ENCODE measurements around the gene S1PR3. TPM values are rescaled to one million over a fixed set of nuclear protein-coding genes. Genes with fewer than 3 reads are reported as not detected.

S1PR3 gene
- total and polyA plus RNA-seq, 7 experiments from 2014 or later, result 0.19 to 26.0 (median 0.22) TPM; not detected in 4

DNA sequence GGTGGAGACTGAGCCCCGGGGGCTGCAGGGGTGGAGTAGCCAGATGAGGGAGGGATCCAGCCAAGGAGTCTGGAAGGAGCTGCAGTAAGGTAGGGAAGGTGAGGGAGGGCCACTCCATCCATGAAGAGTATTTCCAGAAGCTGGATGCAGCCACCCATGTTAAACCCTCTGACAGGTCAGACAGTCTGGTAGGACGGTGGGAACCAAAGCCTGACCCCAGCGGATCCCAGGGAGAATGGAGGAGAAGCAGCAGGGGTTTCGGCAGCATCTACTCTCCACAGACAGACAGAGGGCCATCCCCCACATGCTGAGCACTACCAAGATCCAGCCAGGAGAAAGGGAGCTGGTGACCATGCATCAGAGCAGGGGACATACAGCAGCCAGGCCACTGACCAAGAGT, 22.5 kb upstream of the S1PR3 start:
- no peak for ATAC-seq
- no peak overlapping the region for H3K27ac Mint-ChIP-seq

DNA sequence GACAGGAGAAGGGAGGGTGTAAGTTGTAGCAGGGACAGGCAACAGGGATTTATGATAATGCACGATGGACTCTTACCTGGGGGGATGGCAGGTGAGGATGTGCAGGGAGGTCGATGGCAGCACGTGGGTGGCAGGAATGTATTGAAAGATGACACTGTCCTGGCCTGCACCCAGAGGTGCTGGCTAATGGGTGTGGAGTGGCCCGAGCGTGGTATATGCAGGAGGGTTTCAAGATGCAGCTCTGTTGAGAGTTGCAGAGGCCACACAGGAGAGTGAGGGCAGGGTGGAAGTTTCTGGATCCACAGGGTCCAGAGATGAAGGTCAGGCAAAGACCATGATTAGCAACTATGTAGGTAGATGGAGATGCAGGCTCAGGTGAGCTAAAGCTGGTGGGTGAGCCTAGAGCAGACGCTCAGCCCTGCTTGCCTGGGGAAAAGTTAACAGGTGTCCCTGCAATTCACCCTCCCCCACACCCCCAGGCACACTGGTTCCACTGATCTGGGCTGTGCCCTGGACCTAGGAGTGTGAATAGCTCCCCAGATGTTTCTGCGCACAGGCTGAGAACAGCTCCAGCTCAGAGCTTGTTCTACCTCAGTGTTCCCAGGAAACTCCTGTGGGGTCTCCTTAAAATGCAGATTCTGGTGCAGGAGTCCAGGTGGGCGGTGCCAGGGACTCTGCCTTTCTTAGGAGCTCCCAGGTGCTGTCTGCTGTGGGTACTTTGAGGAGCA, 21.5 kb upstream of the S1PR3 start:
- CTCF ChIA-PET, result no interaction called here

More for the DNA sequence above, 22.5 kb upstream of the S1PR3 start:
- no peaks in the 10 kb centered on the region for H3K36me3 Mint-ChIP-seq
- no peaks in the 10 kb centered on the region for H3K4me1 Mint-ChIP-seq
- Histone ChIP-seq H3K36me3 (ENCODE audit: control insufficient read depth in 2 of 3, insufficient read depth in 3 of 3, low read length in 3 of 3) (no peaks in the 10 kb centered on the region), H3K4me3 (ENCODE audit: low read length) (no peak overlapping the region), H3K27me3 (ENCODE audit: control insufficient read depth in 2 of 2, insufficient read depth in 2 of 2, low read length in 2 of 2) (no peaks in the 10 kb centered on the region), H3K9me3 (ENCODE audit: control insufficient read depth in 2 of 3, low read length in 3 of 3) (no peaks in the 10 kb centered on the region), H3K4me1 (ENCODE audit: control insufficient read depth in 2 of 2, insufficient read depth in 2 of 2, low read length in 2 of 2) (no peaks in the 10 kb centered on the region), H3K27ac (ENCODE audit: low read depth, low read length) (no peak overlapping the region)
- intact Hi-C loops (cut with micrococcal nuclease), result no loop called here
- CTCF ChIA-PET, result interaction anchor here (0.6 kb wide), 1 partner anchor 83 kb away, joined by 3 read pairs; no protein-coding TSS in a partner anchor
- DNase-seq, result no peak
- POLR2A ChIA-PET, result no interaction called here
- no peak overlapping the region for H3K4me3 Mint-ChIP-seq
- peaks cover 0 to 10% (median 0%) of the 10 kb centered on the region in 5 donors for H3K27me3 Mint-ChIP-seq
- no peaks in the 10 kb centered on the region for H3K9me3 Mint-ChIP-seq

DNA sequence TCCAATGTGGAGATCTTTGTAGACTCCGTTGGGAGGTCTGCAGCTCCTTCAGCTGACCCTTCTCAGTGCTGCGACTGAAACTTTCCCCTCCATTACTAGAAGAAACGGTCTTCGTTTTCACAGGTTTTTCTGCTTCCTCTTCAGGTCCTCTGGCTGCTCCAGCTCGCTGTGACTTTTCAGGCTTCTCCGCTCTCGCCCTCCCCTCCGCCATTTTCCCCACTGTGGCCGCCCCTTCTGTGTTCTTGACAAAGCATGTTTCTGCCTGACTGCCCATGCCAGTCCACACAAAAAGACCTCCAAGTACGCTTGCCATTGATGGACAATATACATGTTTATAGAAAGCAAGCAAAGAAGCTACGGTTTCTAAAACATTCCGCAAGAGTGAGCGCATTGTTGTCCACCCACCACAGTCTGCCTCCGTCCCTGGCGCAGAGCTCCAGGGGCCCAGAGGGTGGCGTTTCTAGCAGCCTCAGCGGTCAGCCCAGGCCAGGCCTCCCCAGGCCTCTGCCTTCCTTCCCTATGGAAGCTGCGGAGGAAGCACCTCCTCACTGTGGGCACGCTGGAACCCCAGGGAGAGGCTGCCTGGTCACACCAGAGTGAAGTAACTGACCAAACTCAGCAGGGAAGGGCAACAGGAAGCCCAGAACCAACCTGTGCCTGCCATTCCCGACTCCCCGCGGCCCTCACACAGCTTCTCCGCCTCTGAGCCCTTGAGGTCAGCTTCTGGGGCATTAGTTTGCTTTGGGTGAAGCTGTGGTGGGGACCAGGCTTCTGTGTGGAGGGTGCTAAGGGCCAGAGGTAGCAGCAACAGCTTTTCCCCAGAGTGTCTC, 19.9 kb upstream of the S1PR3 start:
- POLR2A ChIA-PET, result no interaction called here
- H3K4me1 ChIP-seq (ENCODE audit: control insufficient read depth in 2 of 2, insufficient read depth in 2 of 2, low read length in 2 of 2), result no peaks in the 10 kb centered on the region
- H3K36me3 ChIP-seq (ENCODE audit: control insufficient read depth in 2 of 3, insufficient read depth in 3 of 3, low read length in 3 of 3), result no peaks in the 10 kb centered on the region
- H3K4me3 ChIP-seq (ENCODE audit: low read length), result no peak overlapping the region
- Mint-ChIP-seq H3K4me3 (no peak overlapping the region), H3K4me1 (no peaks in the 10 kb centered on the region), H3K36me3 (no peaks in the 10 kb centered on the region), H3K27ac (peak overlapping the region in 1 of 9 donors; percentile 10), H3K9me3 (no peaks in the 10 kb centered on the region), H3K27me3 (peaks cover 0 to 11% (median 0%) of the 10 kb centered on the region in 5 donors)
- intact Hi-C loops (cut with micrococcal nuclease), result no loop called here
- DNase-seq (no peak), ATAC-seq (no peak)
- H3K27me3 ChIP-seq (ENCODE audit: control insufficient read depth in 2 of 2, insufficient read depth in 2 of 2, low read length in 2 of 2), result no peaks in the 10 kb centered on the region
- CTCF ChIA-PET, result no interaction called here
- no peaks in the 10 kb centered on the region for H3K9me3 ChIP-seq (ENCODE audit: control insufficient read depth in 2 of 3, low read length in 3 of 3)
- no peak overlapping the region for H3K27ac ChIP-seq (ENCODE audit: low read depth, low read length)

More for the DNA sequence above, 21.5 kb upstream of the S1PR3 start:
- no peaks in the 10 kb centered on the region for H3K36me3 ChIP-seq (ENCODE audit: control insufficient read depth in 2 of 3, insufficient read depth in 3 of 3, low read length in 3 of 3)
- no peaks in the 10 kb centered on the region for H3K9me3 Mint-ChIP-seq
- DNase-seq, result no peak
- intact Hi-C loops (cut with micrococcal nuclease), result no loop called here
- no peak overlapping the region for H3K4me3 Mint-ChIP-seq
- H3K36me3 Mint-ChIP-seq, result no peaks in the 10 kb centered on the region
- no peaks in the 10 kb centered on the region for H3K4me1 ChIP-seq (ENCODE audit: control insufficient read depth in 2 of 2, insufficient read depth in 2 of 2, low read length in 2 of 2)
- POLR2A ChIA-PET, result no interaction called here
- H3K27ac Mint-ChIP-seq, result no peak overlapping the region
- H3K27me3 ChIP-seq (ENCODE audit: control insufficient read depth in 2 of 2, insufficient read depth in 2 of 2, low read length in 2 of 2), result no peaks in the 10 kb centered on the region
- no peak overlapping the region for H3K27ac ChIP-seq (ENCODE audit: low read depth, low read length)
- no peak overlapping the region for H3K4me3 ChIP-seq (ENCODE audit: low read length)
- no peaks in the 10 kb centered on the region for H3K9me3 ChIP-seq (ENCODE audit: control insufficient read depth in 2 of 3, low read length in 3 of 3)
- H3K4me1 Mint-ChIP-seq, result no peaks in the 10 kb centered on the region
- H3K27me3 Mint-ChIP-seq, result peaks cover 0 to 10% (median 0%) of the 10 kb centered on the region in 5 donors
- no peak for ATAC-seq

DNA sequence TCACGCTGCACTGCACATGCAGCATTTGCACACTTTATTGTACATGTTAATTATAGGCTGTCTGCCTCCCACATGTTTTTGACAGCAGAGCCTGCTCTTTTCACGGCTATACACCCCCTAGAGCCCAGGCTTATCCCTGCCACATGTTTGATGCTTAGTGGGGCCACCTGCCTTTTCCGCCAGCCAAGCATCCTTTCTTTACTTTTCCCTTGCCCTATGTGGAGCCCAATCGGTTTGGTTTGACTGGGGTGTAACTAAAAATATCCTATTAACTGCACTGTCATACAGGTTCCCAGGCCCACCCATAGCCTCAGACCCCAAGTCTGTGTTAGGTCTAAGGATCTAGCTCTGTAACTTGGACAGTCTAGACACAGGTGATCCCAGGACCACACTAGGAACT, 18.9 kb upstream of the S1PR3 start:
- H3K36me3 ChIP-seq (ENCODE audit: control insufficient read depth in 2 of 3, insufficient read depth in 3 of 3, low read length in 3 of 3), result no peaks in the 10 kb centered on the region
- no peak overlapping the region for H3K27ac ChIP-seq (ENCODE audit: low read depth, low read length)
- Mint-ChIP-seq H3K36me3 (no peaks in the 10 kb centered on the region), H3K27ac (no peak overlapping the region), H3K27me3 (peaks cover 0 to 22% (median 2%) of the 10 kb centered on the region in 5 donors), H3K4me1 (no peaks in the 10 kb centered on the region), H3K9me3 (peaks cover 0 to 2% (median 0%) of the 10 kb centered on the region in 11 donors), H3K4me3 (no peak overlapping the region)
- no peaks in the 10 kb centered on the region for H3K4me1 ChIP-seq (ENCODE audit: control insufficient read depth in 2 of 2, insufficient read depth in 2 of 2, low read length in 2 of 2)
- ChIA-PET POLR2A (no interaction called here), CTCF (no interaction called here)
- ATAC-seq (no peak), DNase-seq (no peak)
- no peak overlapping the region for H3K4me3 ChIP-seq (ENCODE audit: low read length)
- H3K9me3 ChIP-seq (ENCODE audit: control insufficient read depth in 2 of 3, low read length in 3 of 3), result no peaks in the 10 kb centered on the region
- no peaks in the 10 kb centered on the region for H3K27me3 ChIP-seq (ENCODE audit: control insufficient read depth in 2 of 2, insufficient read depth in 2 of 2, low read length in 2 of 2)
- intact Hi-C loops (cut with micrococcal nuclease), result no loop called here

DNA sequence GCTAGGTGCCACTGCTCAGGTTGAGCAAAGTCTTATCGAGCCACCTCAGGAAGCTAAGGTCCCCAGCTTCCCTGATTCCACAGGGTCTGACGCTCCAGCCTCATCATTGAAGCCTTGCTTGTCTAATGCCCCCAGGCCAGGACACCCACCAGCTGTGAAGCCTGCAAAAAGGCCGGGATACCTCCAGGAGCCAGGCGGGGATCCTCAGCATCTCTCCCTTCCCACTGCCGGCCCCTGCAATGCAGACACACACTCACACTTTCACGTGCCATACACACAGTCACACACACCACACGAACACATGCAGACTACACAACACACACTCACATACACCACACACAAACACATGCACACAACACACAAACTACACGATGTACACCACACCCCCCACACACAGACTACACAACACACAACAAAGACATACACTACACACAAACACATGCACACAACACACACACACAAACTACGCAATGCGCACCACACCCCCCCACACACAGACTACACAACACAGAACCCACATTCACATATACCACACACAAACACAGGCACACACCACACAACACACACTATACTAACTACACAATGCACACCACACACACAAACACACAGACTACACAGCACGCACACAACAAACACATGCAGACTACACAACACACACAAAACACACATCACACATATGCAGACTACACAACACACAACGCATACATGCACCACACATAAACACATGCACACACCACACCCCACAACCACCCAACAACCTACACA, 17.8 kb upstream of the S1PR3 start:
- Histone ChIP-seq H3K9me3 (ENCODE audit: control insufficient read depth in 2 of 3, low read length in 3 of 3) (no peaks in the 10 kb centered on the region), H3K27me3 (ENCODE audit: control insufficient read depth in 2 of 2, insufficient read depth in 2 of 2, low read length in 2 of 2) (no peaks in the 10 kb centered on the region), H3K4me3 (ENCODE audit: low read length) (no peak overlapping the region), H3K4me1 (ENCODE audit: control insufficient read depth in 2 of 2, insufficient read depth in 2 of 2, low read length in 2 of 2) (no peaks in the 10 kb centered on the region), H3K27ac (ENCODE audit: low read depth, low read length) (no peak overlapping the region), H3K36me3 (ENCODE audit: control insufficient read depth in 2 of 3, insufficient read depth in 3 of 3, low read length in 3 of 3) (no peaks in the 10 kb centered on the region)
- ChIA-PET POLR2A (no interaction called here), CTCF (no interaction called here)
- Mint-ChIP-seq H3K27ac (no peak overlapping the region), H3K36me3 (no peaks in the 10 kb centered on the region), H3K27me3 (peaks cover 0 to 30% (median 9%) of the 10 kb centered on the region in 5 donors), H3K4me1 (no peaks in the 10 kb centered on the region), H3K4me3 (no peak overlapping the region), H3K9me3 (peaks cover 0 to 2% (median 0%) of the 10 kb centered on the region in 11 donors)
- ATAC-seq (no peak), DNase-seq (no peak)
- intact Hi-C loops (cut with micrococcal nuclease), result no loop called here

DNA sequence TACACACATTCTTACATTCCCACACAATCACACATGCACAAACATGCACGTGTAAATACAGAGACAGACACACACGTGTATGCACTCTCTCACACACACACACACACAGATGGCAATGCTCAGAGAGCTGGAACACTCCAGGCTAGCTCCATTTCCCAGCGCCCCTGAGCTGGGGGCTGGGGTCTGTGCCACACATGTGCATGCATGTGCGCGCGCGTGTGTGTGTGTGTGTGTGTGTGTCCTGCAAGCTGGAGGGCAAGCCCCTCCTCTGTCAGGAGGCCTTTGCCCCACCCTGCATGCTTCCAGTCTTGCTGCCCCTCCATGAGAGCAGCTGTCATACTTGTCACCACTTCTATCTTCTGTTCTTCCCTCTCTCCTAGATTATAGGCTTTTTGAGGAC, 16.6 kb upstream of the S1PR3 start:
- no peak for DNase-seq
- H3K9me3 Mint-ChIP-seq, result peaks cover 0 to 2% (median 0%) of the 10 kb centered on the region in 11 donors
- no peaks in the 10 kb centered on the region for H3K36me3 Mint-ChIP-seq
- no peak overlapping the region for H3K27ac ChIP-seq (ENCODE audit: low read depth, low read length)
- H3K9me3 ChIP-seq (ENCODE audit: control insufficient read depth in 2 of 3, low read length in 3 of 3), result no peaks in the 10 kb centered on the region
- H3K36me3 ChIP-seq (ENCODE audit: control insufficient read depth in 2 of 3, insufficient read depth in 3 of 3, low read length in 3 of 3), result no peaks in the 10 kb centered on the region
- H3K27ac Mint-ChIP-seq, result no peak overlapping the region
- no peaks in the 10 kb centered on the region for H3K4me1 ChIP-seq (ENCODE audit: control insufficient read depth in 2 of 2, insufficient read depth in 2 of 2, low read length in 2 of 2)
- no peak overlapping the region for H3K4me3 Mint-ChIP-seq
- ATAC-seq, result no peak
- ChIA-PET CTCF (no interaction called here), POLR2A (no interaction called here)
- no peaks in the 10 kb centered on the region for H3K4me1 Mint-ChIP-seq
- H3K4me3 ChIP-seq (ENCODE audit: low read length), result no peak overlapping the region
- H3K27me3 ChIP-seq (ENCODE audit: control insufficient read depth in 2 of 2, insufficient read depth in 2 of 2, low read length in 2 of 2), result no peaks in the 10 kb centered on the region
- H3K27me3 Mint-ChIP-seq, result peaks cover 0 to 21% (median 9%) of the 10 kb centered on the region in 5 donors
- intact Hi-C loops (cut with micrococcal nuclease), result no loop called here

Measured in naive thymus-derived CD4-positive, alpha-beta T cell (primary cell).